ENCODE data around the gene RSU1.
A peak's percentile ranks its signal among the peaks of the same experiment; 100 is the strongest.

GRCh38 chr10:16799621-16800020, 17.6 kb downstream of the RSU1 start:
- no peak for TF ChIP-seq RAD21 (IDR thresholded peaks at IDR 0.05; ENCODE audit: insufficient read depth, low read depth, low read length)
- TF ChIP-seq MAX (IDR thresholded peaks at IDR 0.05; ENCODE audit: low read depth, low read length): no peak
- TF ChIP-seq YY1 (IDR thresholded peaks at IDR 0.05; ENCODE audit: low read depth, low read length): 0 out of 2 replicates have a peak, but pooled peaks have one; percentile 8
- TF ChIP-seq POLR2A (IDR thresholded peaks at IDR 0.05; ENCODE audit: low read depth, low read length): no peak
- no peak for TF ChIP-seq TCF7 (IDR thresholded peaks at IDR 0.05; ENCODE audit: borderline replicate concordance)
- no peak for TF ChIP-seq JUND (IDR thresholded peaks at IDR 0.05; ENCODE audit: low read depth, low read length)
- no peak for TF ChIP-seq CTCF (IDR thresholded peaks at IDR 0.05 in 2 of 3, conservative IDR thresholded peaks at IDR 0.05 in 1 of 3; ENCODE audit: control insufficient read depth in 2 of 3, extremely low read depth in 1 of 3, insufficient read depth in 1 of 3, low read depth in 3 of 3, low read length in 3 of 3)
